Esophagus squamous epithelium (tissue), 4 donors: ENCODE data around the gene UBXN1.

Source experiments
- POLR2A ChIP-seq, 4 donors: fragments of 450-650 bp; IDR thresholded peaks; one replicate each; pipeline ENCODE4 v1.6.1; 2017; ENCODE audit warnings: antibody characterized with exemption in 4 of 4, mild to moderate bottlenecking in 4 of 4, moderate library complexity in 3 of 4
- TF ChIP-seq, protein P1 (sequence below), 6 experiments: fragments of 450-650 bp in 4 of 6; fragments of 200-600 bp in 2 of 6; sonication (generic) in 2 of 6; IDR thresholded peaks; one replicate each; pipeline ENCODE4 v1.5.1; 2016 to 2019; ENCODE audit warnings: antibody characterized with exemption in 6 of 6, mild to moderate bottlenecking in 4 of 6, moderate library complexity in 4 of 6

DNA sequence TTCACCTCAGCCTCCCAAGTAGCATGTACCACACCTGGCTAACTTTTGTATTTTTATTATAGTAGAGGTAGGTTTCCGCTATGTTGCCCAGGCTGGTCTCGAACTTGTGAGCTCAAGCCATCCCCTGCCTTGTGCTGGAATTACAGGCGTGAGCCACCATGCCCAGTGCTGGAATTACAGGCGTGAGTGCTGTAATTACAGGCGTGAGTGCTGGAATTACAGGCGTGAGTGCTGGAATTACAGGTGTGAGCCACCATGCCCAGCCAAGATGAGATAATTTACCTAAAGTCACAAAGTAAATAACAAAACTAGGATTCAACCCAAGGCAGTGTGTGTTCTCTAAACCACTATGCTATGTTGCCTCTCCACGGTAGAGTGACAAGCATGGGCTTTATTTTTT, 3.6 kb upstream of the UBXN1 start:
- no peak for TF ChIP-seq POLR2A (IDR thresholded peaks at IDR 0.05)
- TF ChIP-seq, protein P1, sequence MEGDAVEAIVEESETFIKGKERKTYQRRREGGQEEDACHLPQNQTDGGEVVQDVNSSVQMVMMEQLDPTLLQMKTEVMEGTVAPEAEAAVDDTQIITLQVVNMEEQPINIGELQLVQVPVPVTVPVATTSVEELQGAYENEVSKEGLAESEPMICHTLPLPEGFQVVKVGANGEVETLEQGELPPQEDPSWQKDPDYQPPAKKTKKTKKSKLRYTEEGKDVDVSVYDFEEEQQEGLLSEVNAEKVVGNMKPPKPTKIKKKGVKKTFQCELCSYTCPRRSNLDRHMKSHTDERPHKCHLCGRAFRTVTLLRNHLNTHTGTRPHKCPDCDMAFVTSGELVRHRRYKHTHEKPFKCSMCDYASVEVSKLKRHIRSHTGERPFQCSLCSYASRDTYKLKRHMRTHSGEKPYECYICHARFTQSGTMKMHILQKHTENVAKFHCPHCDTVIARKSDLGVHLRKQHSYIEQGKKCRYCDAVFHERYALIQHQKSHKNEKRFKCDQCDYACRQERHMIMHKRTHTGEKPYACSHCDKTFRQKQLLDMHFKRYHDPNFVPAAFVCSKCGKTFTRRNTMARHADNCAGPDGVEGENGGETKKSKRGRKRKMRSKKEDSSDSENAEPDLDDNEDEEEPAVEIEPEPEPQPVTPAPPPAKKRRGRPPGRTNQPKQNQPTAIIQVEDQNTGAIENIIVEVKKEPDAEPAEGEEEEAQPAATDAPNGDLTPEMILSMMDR (IDR thresholded peaks at IDR 0.05) = no peak
